ENCODE results near the gene LUZP4. TPM values are rescaled to one million over a fixed set of nuclear protein-coding genes. Genes with fewer than 3 reads are reported as not detected.

LUZP4 gene
- total RNA-seq, 1 donor from 2014 or later = not detected

DNA sequence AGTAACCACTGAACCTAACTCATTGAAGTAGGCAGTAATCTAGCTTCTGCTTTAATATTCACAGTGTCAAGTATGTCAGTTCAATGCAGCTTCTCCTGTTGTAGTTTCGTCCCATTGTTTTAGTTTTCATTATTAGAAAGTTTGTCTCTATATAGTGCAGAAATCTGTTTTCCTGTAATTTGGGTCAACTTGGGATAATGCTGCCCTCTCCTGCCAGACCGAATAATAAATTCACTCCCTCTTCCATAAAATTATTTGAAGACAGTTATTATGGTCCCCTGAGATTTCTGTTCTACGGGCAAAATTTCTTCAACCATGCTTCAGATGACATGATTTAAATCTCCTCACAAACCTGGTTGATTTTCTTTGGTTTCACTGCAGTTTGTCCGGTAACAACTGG lies 4.6 kb upstream of the LUZP4 start:
- TF ChIP-seq, protein P1, sequence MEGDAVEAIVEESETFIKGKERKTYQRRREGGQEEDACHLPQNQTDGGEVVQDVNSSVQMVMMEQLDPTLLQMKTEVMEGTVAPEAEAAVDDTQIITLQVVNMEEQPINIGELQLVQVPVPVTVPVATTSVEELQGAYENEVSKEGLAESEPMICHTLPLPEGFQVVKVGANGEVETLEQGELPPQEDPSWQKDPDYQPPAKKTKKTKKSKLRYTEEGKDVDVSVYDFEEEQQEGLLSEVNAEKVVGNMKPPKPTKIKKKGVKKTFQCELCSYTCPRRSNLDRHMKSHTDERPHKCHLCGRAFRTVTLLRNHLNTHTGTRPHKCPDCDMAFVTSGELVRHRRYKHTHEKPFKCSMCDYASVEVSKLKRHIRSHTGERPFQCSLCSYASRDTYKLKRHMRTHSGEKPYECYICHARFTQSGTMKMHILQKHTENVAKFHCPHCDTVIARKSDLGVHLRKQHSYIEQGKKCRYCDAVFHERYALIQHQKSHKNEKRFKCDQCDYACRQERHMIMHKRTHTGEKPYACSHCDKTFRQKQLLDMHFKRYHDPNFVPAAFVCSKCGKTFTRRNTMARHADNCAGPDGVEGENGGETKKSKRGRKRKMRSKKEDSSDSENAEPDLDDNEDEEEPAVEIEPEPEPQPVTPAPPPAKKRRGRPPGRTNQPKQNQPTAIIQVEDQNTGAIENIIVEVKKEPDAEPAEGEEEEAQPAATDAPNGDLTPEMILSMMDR (IDR thresholded peaks at IDR 0.05; ENCODE audit: insufficient read depth, low read length, poor library complexity, severe bottlenecking) = no peak
- H3K36me3 ChIP-seq (ENCODE audit: control insufficient read depth, insufficient read depth, low read length) = no peaks in the 10 kb centered on the region
- peaks cover 5% of the 10 kb centered on the region for H3K27me3 ChIP-seq (ENCODE audit: control insufficient read depth, insufficient read depth, low read length)
- no peak for DNase-seq (ENCODE audit: low read depth)
- H3K4me3 ChIP-seq (ENCODE audit: low read depth, low read length) = no peak overlapping the region

DNA sequence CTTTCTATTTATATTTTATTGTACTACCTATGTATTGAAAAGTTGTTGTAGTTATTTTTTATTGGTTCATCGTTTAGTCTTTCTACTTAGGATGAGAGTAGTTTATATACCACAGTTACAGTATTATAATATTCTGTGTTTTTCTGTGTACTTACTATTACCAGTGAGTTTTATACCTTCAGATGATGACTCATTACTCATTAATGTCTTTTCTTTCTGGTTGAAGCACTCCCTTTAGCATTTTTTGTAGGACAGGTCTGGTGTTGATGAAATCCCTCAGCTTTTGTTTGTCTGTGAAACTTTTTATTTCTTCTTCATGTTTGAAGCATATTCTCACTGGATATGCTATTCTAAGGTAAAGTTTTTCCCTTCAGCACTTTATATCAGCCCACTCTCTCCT lies 7.7 kb downstream of the LUZP4 start:
- no peaks in the 10 kb centered on the region for H3K36me3 ChIP-seq (ENCODE audit: control insufficient read depth, insufficient read depth, low read length)
- no peak overlapping the region for H3K4me3 ChIP-seq (ENCODE audit: low read depth, low read length)
- TF ChIP-seq, protein P1 (IDR thresholded peaks at IDR 0.05; ENCODE audit: insufficient read depth, low read length, poor library complexity, severe bottlenecking) = no peak
- DNase-seq (ENCODE audit: low read depth) = no peak
- H3K27me3 ChIP-seq (ENCODE audit: control insufficient read depth, insufficient read depth, low read length) = no peaks in the 10 kb centered on the region

DNA sequence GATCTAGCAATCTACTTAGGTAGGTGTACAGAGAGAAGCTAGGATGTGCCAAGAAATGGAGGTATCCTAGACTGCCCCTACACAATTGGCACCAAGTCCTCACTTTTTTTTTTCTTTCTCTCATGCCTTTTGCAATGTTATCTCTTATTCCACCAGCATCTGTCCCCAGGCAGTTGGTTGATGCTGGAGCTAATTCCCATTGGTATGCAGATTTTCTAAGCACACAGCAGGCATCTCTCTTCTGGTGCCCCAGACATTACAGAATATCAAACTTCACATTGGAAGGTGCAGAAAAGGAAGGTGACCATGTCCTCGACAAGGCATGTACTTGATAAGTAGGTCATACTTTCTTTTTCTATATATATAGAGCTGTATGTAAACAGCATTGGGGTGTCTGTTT lies 21.6 kb downstream of the LUZP4 start:
- Histone ChIP-seq H3K27me3 (ENCODE audit: control insufficient read depth, insufficient read depth, low read length) (peaks cover 4% of the 10 kb centered on the region), H3K36me3 (ENCODE audit: control insufficient read depth, insufficient read depth, low read length) (no peaks in the 10 kb centered on the region), H3K4me3 (ENCODE audit: low read depth, low read length) (no peak overlapping the region)
- TF ChIP-seq, protein P1 (IDR thresholded peaks at IDR 0.05; ENCODE audit: insufficient read depth, low read length, poor library complexity, severe bottlenecking) = no peak
- no peak for DNase-seq (ENCODE audit: low read depth)

GRCh38 chrX:115311601-115312001 lies 22.1 kb downstream of the LUZP4 start:
- no peak for DNase-seq (ENCODE audit: low read depth)
- Histone ChIP-seq H3K4me3 (ENCODE audit: low read depth, low read length) (no peak overlapping the region), H3K27me3 (ENCODE audit: control insufficient read depth, insufficient read depth, low read length) (peaks cover 4% of the 10 kb centered on the region), H3K36me3 (ENCODE audit: control insufficient read depth, insufficient read depth, low read length) (no peaks in the 10 kb centered on the region)
- TF ChIP-seq, protein P1 (IDR thresholded peaks at IDR 0.05; ENCODE audit: insufficient read depth, low read length, poor library complexity, severe bottlenecking) = peak; percentile 29

GRCh38 chrX:115318139-115318538 lies 28.6 kb downstream of the LUZP4 start:
- Histone ChIP-seq H3K36me3 (ENCODE audit: control insufficient read depth, insufficient read depth, low read length) (no peaks in the 10 kb centered on the region), H3K27me3 (ENCODE audit: control insufficient read depth, insufficient read depth, low read length) (no peaks in the 10 kb centered on the region), H3K4me3 (ENCODE audit: low read depth, low read length) (no peak overlapping the region)
- TF ChIP-seq, protein P1 (IDR thresholded peaks at IDR 0.05; ENCODE audit: insufficient read depth, low read length, poor library complexity, severe bottlenecking) = no peak
- DNase-seq (ENCODE audit: low read depth) = no peak

- TF ChIP-seq, protein P1 (IDR thresholded peaks at IDR 0.05; ENCODE audit: insufficient read depth, low read length, poor library complexity, severe bottlenecking) = no peak
- Histone ChIP-seq H3K36me3 (ENCODE audit: control insufficient read depth, insufficient read depth, low read length) (no peaks in the 10 kb centered on the region), H3K4me3 (ENCODE audit: low read depth, low read length) (no peak overlapping the region), H3K27me3 (ENCODE audit: control insufficient read depth, insufficient read depth, low read length) (peaks cover under 1% of the 10 kb centered on the region)
- no peak for DNase-seq (ENCODE audit: low read depth)
Observed at GRCh38 chrX:115322375-115322774, 32.9 kb downstream of the LUZP4 start.

Measured in kidney epithelial cell (primary cell).